T-helper 2 cell treated with Interferon-gamma antibody and Interleukin-4, amounts not matched to agents 5 μg/mL and 100 μg/mL, for 36 hours (primary cell): Measurements from ENCODE around the gene PLPP4.

Experiments
- DNase-seq: peaks from one replicate; pipeline ENCODE4 v3.0.0; 2021; ENCODE audit warnings: low spot score
- H3K27ac Mint-ChIP-seq: one replicate; pipeline ENCODE4 v1.8.0; 2021; ENCODE audit warnings: mild to moderate bottlenecking, mixed read lengths
- H3K27me3 Mint-ChIP-seq: one replicate; pipeline ENCODE4 v1.8.0; 2021; ENCODE audit warnings: low read depth, mixed read lengths
- H3K36me3 Mint-ChIP-seq: one replicate; pipeline ENCODE4 v1.8.0; 2021; ENCODE audit warnings: low read depth, mixed read lengths
- H3K4me1 Mint-ChIP-seq: one replicate; pipeline ENCODE4 v1.8.0; 2021; ENCODE audit warnings: low read depth, mixed read lengths
- H3K4me3 Mint-ChIP-seq: one replicate; pipeline ENCODE4 v1.8.0; 2022; ENCODE audit warnings: mild to moderate bottlenecking, moderate library complexity, mixed read lengths
- H3K9me3 Mint-ChIP-seq: one replicate; pipeline ENCODE4 v1.8.0; 2021; ENCODE audit warnings: mixed read lengths

Gene PLPP4

GRCh38 chr10:120507175-120507574 is 50.1 kb downstream of the PLPP4 start:
- H3K27me3 Mint-ChIP-seq, result no peaks in the 10 kb centered on the region
- H3K4me1 Mint-ChIP-seq, result no peaks in the 10 kb centered on the region
- no peaks in the 10 kb centered on the region for H3K36me3 Mint-ChIP-seq
- no peak overlapping the region for H3K4me3 Mint-ChIP-seq
- no peak overlapping the region for H3K27ac Mint-ChIP-seq
- no peak for DNase-seq
- no peaks in the 10 kb centered on the region for H3K9me3 Mint-ChIP-seq

GRCh38 chr10:120507651-120508050 is 50.6 kb downstream of the PLPP4 start:
- no peak overlapping the region for H3K4me3 Mint-ChIP-seq
- no peaks in the 10 kb centered on the region for H3K4me1 Mint-ChIP-seq
- DNase-seq, result no peak
- no peaks in the 10 kb centered on the region for H3K36me3 Mint-ChIP-seq
- no peak overlapping the region for H3K27ac Mint-ChIP-seq
- no peaks in the 10 kb centered on the region for H3K27me3 Mint-ChIP-seq
- H3K9me3 Mint-ChIP-seq, result no peaks in the 10 kb centered on the region

GRCh38 chr10:120508393-120508792 is 51.4 kb downstream of the PLPP4 start:
- Mint-ChIP-seq H3K4me3 (no peak overlapping the region), H3K36me3 (no peaks in the 10 kb centered on the region), H3K27ac (no peak overlapping the region), H3K27me3 (no peaks in the 10 kb centered on the region), H3K4me1 (no peaks in the 10 kb centered on the region), H3K9me3 (no peaks in the 10 kb centered on the region)
- no peak for DNase-seq

DNA sequence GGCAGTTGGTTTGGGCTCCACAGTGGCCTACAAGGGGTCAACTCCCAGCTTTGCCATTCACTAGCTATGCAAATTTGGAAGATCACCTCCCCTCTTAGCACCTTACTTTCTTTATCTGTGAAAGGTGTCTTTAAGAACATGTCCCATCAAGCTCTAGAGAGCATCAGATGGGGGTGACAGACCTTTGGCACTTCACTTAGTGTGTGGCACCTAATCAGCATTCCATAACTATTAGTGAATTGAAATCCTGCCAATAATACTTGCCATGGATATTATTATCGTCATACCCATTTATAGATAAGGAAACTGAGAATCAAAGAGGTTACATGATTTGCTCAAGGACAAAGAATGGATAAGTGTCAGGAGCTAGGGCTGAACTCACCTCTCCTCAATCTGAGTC is 51.9 kb downstream of the PLPP4 start:
- Mint-ChIP-seq H3K27ac (no peak overlapping the region), H3K4me3 (no peak overlapping the region), H3K36me3 (no peaks in the 10 kb centered on the region)

GRCh38 chr10:120511165-120511564 is 54.1 kb downstream of the PLPP4 start:
- DNase-seq, result no peak
- Mint-ChIP-seq H3K27me3 (no peaks in the 10 kb centered on the region), H3K36me3 (no peaks in the 10 kb centered on the region), H3K27ac (no peak overlapping the region), H3K4me1 (no peaks in the 10 kb centered on the region), H3K9me3 (no peaks in the 10 kb centered on the region), H3K4me3 (no peak overlapping the region)

More for the DNA sequence above, 51.9 kb downstream of the PLPP4 start:
- DNase-seq, result no peak
- Mint-ChIP-seq H3K9me3 (no peaks in the 10 kb centered on the region), H3K27me3 (no peaks in the 10 kb centered on the region), H3K4me1 (no peaks in the 10 kb centered on the region)

DNA sequence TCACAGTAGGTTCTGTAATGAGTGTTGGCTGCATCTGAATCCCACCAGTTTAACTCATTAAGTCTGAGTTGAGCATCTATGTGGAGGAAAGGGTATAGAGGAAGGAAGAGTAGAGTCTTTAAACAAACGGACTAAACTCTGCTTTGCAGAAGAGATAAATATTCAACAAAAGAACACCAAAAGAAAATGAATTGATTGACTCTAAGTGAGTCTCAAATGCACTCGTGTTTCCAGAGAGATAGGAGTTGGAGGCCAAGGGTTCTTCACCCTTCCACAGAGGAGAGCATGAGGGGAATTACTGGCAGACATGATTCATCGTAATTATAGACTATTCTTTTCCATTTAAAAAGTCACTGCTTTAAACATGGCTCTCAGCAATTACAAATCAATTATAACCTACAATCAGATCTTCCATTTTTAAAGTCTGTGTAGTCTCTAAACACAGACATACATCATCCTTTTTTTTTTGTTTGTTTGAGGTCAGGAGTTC is 56.3 kb downstream of the PLPP4 start:
- no peak for DNase-seq
- no peaks in the 10 kb centered on the region for H3K4me1 Mint-ChIP-seq
- H3K27me3 Mint-ChIP-seq, result no peaks in the 10 kb centered on the region
- no peak overlapping the region for H3K4me3 Mint-ChIP-seq
- no peaks in the 10 kb centered on the region for H3K9me3 Mint-ChIP-seq
- no peaks in the 10 kb centered on the region for H3K36me3 Mint-ChIP-seq
- H3K27ac Mint-ChIP-seq, result no peak overlapping the region

GRCh38 chr10:120514035-120514620 is 57.1 kb downstream of the PLPP4 start:
- no peak for DNase-seq
- no peaks in the 10 kb centered on the region for H3K27me3 Mint-ChIP-seq
- no peaks in the 10 kb centered on the region for H3K36me3 Mint-ChIP-seq

DNA sequence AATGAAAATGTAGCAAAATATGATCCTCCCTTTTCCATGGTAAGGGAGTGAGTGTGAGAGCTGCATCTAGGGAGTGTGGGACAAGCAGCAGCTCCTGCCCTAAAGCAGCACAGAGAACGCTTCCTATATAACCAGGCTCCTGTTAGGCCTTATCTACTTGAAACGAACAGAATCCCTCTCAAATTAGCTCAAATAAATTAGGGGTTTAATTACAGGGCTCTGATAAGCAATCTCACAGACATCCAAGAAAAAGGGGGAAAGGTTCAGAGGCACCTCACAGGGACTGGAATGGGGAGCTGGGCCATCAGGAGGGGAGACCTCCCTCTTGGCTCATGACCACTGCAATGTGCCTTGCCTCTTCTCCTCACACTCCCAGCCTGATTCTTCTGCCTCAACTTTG is 57.9 kb downstream of the PLPP4 start:
- H3K27me3 Mint-ChIP-seq, result no peaks in the 10 kb centered on the region
- DNase-seq, result no peak
- H3K4me1 Mint-ChIP-seq, result no peaks in the 10 kb centered on the region
- H3K36me3 Mint-ChIP-seq, result no peaks in the 10 kb centered on the region
- H3K9me3 Mint-ChIP-seq, result no peaks in the 10 kb centered on the region
- no peak overlapping the region for H3K4me3 Mint-ChIP-seq
- H3K27ac Mint-ChIP-seq, result no peak overlapping the region

More at GRCh38 chr10:120514035-120514620, 57.1 kb downstream of the PLPP4 start:
- H3K27ac Mint-ChIP-seq, result no peak overlapping the region
- no peaks in the 10 kb centered on the region for H3K4me1 Mint-ChIP-seq
- H3K4me3 Mint-ChIP-seq, result no peak overlapping the region
- H3K9me3 Mint-ChIP-seq, result no peaks in the 10 kb centered on the region

GRCh38 chr10:120515741-120516140 is 58.7 kb downstream of the PLPP4 start:
- Mint-ChIP-seq H3K4me1 (no peaks in the 10 kb centered on the region), H3K36me3 (no peaks in the 10 kb centered on the region), H3K27me3 (no peaks in the 10 kb centered on the region), H3K9me3 (no peaks in the 10 kb centered on the region), H3K4me3 (no peak overlapping the region), H3K27ac (no peak overlapping the region)
- DNase-seq, result no peak

GRCh38 chr10:120516426-120516825 is 59.4 kb downstream of the PLPP4 start:
- no peak for DNase-seq
- Mint-ChIP-seq H3K4me3 (no peak overlapping the region), H3K27me3 (no peaks in the 10 kb centered on the region), H3K36me3 (no peaks in the 10 kb centered on the region), H3K4me1 (no peaks in the 10 kb centered on the region), H3K9me3 (no peaks in the 10 kb centered on the region), H3K27ac (no peak overlapping the region)

GRCh38 chr10:120517196-120517595 is 60.2 kb downstream of the PLPP4 start:
- H3K9me3 Mint-ChIP-seq, result no peaks in the 10 kb centered on the region
- no peak overlapping the region for H3K4me3 Mint-ChIP-seq

GRCh38 chr10:120517881-120518484 is 61.0 kb downstream of the PLPP4 start:
- Mint-ChIP-seq H3K36me3 (no peaks in the 10 kb centered on the region), H3K4me3 (no peak overlapping the region), H3K27ac (no peak overlapping the region), H3K4me1 (no peaks in the 10 kb centered on the region), H3K9me3 (no peaks in the 10 kb centered on the region), H3K27me3 (no peaks in the 10 kb centered on the region)
- DNase-seq, result no peak

More at GRCh38 chr10:120517196-120517595, 60.2 kb downstream of the PLPP4 start:
- Mint-ChIP-seq H3K4me1 (no peaks in the 10 kb centered on the region), H3K27ac (no peak overlapping the region), H3K36me3 (no peaks in the 10 kb centered on the region), H3K27me3 (no peaks in the 10 kb centered on the region)
- no peak for DNase-seq

- no peaks in the 10 kb centered on the region for H3K27me3 Mint-ChIP-seq
- H3K36me3 Mint-ChIP-seq, result no peaks in the 10 kb centered on the region
- no peaks in the 10 kb centered on the region for H3K9me3 Mint-ChIP-seq
- DNase-seq, result no peak
- H3K4me1 Mint-ChIP-seq, result no peaks in the 10 kb centered on the region
- no peak overlapping the region for H3K27ac Mint-ChIP-seq
- H3K4me3 Mint-ChIP-seq, result no peak overlapping the region
Observed at GRCh38 chr10:120521880-120522279, 64.9 kb downstream of the PLPP4 start.

DNA sequence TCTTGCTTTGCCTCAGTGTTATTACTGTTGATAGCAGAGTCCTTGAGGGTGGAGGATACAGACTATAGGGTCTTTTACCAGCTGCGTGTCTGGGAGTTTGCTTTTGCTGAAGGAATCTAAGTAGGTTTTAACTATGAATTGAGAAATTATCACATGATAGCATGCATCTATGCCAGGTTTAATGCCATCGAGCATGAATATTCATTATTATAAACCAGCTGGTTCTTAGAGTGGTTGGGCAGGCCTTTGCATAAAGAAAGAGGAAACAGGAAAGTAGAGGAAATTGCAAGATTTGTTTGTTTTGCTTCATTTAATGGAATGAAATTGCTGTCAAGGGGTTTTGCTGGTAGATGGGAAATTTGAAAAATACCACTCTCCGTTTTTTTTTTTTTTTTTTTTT is 70.7 kb downstream of the PLPP4 start:
- H3K36me3 Mint-ChIP-seq, result no peaks in the 10 kb centered on the region
- no peak for DNase-seq
- H3K9me3 Mint-ChIP-seq, result no peaks in the 10 kb centered on the region
- H3K27ac Mint-ChIP-seq, result no peak overlapping the region
- H3K4me1 Mint-ChIP-seq, result no peaks in the 10 kb centered on the region
- no peaks in the 10 kb centered on the region for H3K27me3 Mint-ChIP-seq
- no peak overlapping the region for H3K4me3 Mint-ChIP-seq

DNA sequence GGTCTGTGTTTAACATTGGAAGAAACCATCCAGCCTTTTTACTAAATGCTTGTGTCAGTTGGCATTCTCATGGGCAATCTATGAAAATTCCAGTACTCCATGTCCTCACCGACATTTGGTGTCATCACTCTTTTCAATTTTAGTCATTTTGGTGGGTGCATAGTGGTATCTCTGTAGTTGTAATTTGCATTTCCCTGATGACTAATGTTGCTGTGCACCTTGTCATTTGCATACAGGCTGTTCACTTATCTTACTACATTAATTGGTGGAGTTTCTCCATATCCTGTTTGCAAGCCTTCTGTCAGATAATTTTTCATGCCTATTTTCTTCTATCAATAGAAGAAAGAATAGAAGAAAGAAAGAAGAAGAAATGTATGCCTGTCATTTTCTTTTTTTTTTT is 73.7 kb downstream of the PLPP4 start:
- no peak overlapping the region for H3K4me3 Mint-ChIP-seq
- no peaks in the 10 kb centered on the region for H3K36me3 Mint-ChIP-seq
- H3K4me1 Mint-ChIP-seq, result no peaks in the 10 kb centered on the region
- DNase-seq, result no peak
- no peaks in the 10 kb centered on the region for H3K27me3 Mint-ChIP-seq
- H3K27ac Mint-ChIP-seq, result no peak overlapping the region
- H3K9me3 Mint-ChIP-seq, result no peaks in the 10 kb centered on the region
